HG02973 (cell line): ENCODE data around the gene IFI35.
A peak's percentile ranks its signal among the peaks of the same experiment; 100 is the strongest.
"Not testable (repeated sequence)": the region's sequence is repeated elsewhere in the genome, so short reads cannot be mapped to it uniquely, and the experiment has no call there.

Experiments
- ATAC-seq: cut with Tn5 transposase; IDR thresholded peaks from one replicate; pipeline ENCODE4 v1.9.1; 2021; ENCODE audit warnings: moderate library complexity; ENCODE audit not compliant: unreplicated experiment

IFI35 gene

DNA sequence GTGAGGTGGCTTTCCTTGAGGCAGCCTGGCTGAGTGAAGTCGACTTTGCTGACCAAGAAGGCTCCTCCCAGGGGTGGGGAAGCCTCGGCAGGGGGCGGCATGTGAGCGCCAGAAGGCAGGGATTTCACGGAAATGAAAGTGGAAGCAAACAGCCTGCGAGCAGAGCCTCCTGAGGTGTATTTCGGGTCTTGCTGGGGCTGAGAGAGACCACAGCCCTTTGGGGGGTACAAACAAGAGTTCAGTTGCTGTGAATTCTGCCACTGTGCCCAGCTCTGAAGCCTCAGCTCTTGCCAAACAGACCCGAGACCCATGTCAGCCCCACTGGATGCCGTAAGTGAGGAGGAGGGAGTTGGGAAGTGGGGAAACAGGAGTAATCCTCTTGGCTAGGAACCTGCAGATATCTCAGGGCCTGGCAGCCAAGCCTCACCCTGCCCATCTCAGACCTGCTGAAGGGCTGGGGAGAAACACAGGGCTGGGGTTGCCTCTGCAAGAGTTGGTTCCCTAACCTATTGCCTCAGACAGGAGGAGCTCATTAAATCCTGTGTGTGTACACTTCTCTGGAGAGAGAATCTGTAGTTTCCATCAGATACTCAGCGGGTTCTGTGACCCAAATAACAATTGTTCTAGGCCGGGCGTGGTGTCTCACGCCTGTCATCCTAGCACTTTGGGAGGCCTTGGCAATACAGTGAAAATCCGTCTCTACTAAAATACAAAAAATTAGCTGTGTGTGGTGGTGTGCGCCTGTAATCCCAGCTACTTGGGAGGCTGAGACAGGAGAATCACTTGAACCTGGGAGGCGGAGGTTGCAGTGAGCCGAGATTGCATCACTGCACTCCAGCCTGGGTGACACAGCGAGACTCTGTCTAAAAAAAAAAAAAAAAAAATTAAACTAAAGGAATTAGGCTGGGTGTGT lies at the start of gene IFI35:
TSS of gene IFI35 (plus strand) at position 146 of the 913 bp plus-strand sequence. CDS start at position 310, 164 bp downstream.
- no peak for ATAC-seq

DNA sequence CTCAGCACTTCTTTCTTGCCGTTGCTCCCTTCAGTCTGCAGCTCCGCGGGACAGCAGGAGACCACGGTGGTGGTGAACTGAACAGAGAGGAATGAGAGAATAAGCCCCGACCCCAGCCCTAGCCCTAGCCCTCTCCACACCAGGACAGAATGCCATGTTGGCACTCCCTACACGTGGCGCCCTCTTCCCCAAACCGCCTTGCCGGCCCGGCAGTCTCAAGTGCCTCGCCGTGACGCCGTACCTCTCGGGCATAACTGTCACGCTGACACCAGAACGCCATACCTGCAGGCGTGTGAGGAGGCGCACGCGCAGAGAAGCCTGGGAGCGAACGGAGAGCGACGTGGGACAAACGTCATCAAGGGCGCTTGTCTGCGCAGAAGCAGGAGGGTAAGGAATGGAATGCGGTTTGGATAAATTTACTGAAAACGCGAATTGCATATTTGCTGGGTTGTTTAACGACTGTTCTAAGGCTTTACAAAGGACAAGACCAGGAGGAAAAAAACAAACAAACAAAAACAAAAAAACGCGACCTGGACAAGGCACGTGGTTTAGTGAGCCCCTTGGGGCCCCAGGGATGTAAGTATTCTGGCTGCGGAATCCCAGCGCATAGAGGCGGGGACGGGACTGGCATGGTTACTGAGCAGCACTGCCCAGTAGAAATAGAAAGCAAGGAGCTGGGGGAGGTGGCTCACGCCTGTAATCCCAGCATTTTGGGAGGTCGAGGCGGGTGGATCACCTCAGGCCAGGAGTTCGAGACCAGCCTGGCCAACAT lies 42.2 kb upstream of the IFI35 start, which contains the start of gene AARSD1:
TSS of gene AARSD1 (minus strand) at position 294 of the 772 bp plus-strand sequence. CDS start at position 280, 14 bp downstream.
- ATAC-seq = peak; percentile 73

DNA sequence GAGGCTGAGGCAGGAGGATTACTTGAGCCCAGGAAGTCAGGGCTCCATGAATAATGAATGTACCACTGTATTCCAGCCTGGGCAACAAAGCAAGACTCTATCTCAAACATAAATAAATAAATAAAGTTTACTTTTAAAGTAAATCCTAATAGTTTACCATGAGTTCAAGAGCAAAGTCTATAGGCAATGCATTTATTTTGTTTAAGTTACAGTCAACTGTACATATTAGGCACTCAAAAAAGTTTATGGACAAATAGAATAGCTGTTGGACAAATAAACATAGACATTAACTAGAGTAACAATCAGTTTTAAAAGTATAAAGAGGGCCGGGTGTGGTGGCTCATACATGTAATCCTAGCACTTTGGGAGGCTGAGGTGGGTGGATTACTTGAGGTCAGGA lies 38.7 kb upstream of the IFI35 start:
- ATAC-seq = no peak

DNA sequence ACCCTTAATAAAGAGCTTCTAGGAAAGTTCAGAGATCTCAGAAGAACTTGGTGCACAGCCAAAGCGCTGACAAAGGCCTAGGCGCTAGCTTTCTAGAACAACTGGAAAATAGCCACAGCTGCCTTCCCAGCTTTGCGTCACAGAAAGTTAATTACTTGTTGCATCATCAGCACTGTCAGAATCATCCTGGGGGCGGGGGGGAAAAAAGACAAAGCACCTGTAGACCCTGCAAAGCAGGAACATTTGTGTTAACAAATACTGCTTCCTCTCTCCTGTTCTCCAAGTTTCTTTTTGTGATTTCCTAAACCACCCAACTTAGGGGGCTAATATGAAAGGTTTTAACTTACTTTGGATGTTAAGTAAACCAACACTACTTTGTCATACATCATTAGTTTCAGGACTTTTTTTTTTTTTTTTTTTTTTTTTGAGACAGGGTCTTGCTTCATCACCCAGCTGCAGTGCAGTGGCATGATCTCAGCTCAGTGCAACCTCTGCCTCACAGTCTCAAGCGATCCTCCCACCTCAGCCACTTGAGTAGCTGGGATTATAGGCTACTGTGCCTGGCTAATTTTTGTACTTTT lies 37.5 kb upstream of the IFI35 start:
- ATAC-seq = no peak

DNA sequence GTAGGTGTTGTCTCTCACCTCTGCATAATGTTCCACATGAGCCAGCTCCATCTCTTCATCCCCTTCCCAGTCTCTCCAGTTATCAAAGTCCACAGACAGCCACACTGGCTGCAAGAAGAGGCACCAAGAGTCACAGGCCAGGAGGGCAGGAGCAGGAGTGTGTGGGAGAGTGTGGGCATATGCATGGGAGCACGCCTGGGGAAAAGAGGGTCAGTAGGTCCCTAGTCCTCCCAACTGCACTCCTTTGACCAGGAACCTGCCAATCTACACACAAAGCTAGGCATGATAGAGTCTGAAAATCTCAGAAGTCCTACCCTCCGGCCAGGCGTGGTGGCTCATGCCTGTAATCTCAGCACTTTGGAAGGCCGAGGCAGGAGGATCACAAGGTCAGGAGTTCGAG lies 35.0 kb upstream of the IFI35 start:
- ATAC-seq = no peak

DNA sequence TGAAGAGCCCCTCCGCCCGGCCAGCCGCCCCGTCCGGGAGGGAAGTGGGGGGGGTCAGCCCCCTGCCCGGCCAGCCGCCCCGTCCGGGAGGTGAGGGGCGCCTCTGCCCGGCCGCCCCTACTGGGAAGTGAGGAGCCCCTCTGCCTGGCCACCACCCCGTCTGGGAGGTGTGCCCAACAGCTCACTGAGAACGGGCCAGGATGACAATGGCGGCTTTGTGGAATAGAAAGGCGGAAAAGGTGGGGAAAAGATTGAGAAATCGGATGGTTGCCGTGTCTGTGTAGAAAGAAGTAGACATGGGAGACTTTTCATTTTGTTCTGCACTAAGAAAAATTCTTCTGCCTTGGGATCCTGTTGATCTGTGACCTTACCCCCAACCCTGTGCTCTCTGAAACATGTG lies 33.3 kb upstream of the IFI35 start:
- not testable (repeated sequence) for ATAC-seq

DNA sequence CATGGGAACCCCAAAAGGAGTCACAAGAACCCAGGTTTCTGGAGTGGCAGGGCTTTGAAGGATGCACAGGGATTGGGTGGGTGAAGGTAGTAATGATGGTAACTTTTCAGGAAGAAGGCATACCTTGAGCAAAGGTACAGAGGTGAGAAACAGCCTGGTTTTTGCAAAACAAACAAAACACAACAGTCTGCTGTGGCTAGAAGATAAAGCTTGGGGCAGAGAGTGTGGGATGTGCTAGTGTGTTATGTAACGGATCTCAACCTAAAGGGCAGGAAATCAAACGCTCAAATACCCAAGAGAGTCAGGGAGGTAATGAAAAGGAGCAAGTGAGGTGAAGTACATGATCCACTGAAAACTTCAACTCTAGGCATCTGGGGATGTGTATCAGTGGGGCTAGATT lies 31.3 kb upstream of the IFI35 start:
- ATAC-seq = no peak

DNA sequence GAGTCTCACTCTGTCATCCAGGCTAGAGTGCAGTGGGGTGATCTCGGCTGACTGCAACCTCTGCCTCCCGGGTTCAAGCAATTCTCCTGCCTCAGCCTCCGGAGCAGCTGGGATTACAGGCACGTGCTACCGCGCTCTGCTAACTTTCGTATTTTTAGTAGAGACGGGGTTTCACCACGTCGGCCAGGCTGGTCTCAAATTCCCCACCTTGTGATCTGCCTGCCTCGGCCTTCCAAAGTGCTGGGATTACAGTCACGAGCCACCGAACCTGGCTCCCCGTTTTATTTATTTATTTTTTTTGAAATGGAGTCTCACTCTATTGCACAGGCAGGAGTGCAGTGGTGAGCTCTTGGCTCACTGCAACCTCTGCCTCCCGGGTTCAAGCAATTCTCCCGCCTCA lies 30.9 kb upstream of the IFI35 start:
- not testable (repeated sequence) for ATAC-seq

DNA sequence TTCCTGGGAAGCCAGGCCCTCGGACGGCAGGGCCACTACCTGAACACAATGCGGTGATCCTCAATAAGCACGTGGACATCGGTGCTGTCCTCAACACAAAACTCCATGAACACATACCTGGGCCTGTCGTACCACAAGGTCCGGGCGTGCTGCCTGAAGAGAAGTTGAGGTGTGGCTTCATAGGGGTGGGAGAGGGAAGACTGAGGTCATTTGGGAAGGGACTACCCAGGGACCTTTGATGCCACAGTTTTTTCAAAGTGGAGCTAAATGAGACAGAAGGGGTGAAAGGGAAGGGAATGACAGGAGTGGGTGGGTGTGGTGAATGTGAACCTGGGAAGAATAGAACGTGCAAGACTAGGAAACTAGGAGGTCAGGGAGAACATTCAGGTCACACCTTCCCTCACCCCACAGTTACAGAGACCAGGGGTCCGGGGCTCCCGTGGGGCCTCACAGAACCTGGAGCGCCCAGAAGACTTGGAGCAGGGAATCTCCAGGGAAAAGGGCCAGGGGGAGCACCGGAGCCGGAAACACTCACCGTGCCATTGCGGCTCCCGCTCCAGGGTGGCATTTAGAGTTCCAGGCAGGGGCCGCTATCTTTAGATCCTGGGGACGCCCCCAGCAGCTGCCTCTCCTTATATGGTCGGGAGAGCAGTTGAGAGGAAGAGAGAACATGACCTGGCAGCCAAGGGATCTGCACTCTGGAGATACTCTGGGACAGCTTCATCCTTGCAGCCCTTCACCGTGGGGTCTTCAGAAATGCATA lies 26.9 kb upstream of the IFI35 start, which contains the start of gene PTGES3L:
TSS of gene PTGES3L (minus strand) at position 570 of the 763 bp plus-strand sequence. CDS start at position 543, 27 bp downstream.
- ATAC-seq = no peak

DNA sequence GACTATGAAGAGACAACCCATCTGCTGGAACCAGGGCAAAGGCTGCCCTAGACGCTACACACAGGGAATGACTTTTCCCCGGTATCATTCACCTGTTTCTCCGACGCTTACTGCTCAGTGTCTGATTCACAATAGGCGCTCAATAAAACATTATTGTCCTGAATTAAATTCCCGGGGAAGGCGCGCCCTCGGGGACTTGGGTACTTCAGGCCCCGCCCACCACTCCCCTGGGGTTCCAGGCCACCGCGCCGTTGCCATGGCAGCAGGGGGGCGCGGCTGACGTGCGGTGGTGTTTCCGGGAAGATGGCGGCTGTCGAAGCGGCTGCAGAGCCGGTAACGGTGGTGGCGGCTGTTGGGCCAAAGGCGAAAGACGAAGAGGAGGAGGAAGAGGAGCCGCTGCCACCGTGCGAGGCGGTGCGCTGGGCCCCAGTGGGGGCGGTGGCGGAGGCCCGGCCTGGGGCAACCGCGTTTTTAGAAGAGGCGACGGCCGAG lies 26.3 kb upstream of the IFI35 start, which contains the start of gene RUNDC1:
TSS of gene RUNDC1 (plus strand) at position 292 of the 492 bp plus-strand sequence. CDS start at position 304, 12 bp downstream.
- ATAC-seq = peak; percentile 58

DNA sequence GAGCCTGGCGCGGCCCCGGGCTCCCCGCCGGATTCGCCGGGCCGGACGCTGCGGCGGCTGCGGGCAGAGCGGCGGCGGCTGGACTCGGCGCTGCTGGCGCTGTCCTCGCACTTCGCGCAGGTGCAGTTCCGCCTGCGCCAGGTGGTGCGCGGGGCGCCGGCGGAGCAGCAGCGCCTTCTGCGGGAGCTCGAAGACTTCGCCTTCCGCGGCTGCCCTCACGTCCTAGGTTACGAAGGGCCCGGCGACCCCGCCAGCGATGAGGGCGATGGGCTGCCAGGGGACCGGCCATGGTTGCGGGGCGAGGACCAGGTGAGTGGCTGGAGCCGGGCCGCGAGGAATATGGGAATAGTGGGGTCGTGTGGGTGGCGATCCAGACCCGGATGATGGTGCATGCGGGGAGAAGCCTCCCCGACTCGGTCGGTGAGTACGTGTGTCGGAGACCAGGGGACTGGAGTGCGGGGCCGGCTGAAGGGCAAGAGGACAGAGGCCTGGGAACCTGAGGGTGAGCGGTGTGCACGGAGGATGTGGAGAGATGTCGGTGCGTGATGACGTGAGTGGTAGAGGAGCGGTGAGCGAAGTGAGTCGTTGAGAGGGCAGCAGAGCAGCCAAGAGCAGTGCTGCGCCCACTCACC lies 25.7 kb upstream of the IFI35 start:
- peak; percentile 31 for ATAC-seq

DNA sequence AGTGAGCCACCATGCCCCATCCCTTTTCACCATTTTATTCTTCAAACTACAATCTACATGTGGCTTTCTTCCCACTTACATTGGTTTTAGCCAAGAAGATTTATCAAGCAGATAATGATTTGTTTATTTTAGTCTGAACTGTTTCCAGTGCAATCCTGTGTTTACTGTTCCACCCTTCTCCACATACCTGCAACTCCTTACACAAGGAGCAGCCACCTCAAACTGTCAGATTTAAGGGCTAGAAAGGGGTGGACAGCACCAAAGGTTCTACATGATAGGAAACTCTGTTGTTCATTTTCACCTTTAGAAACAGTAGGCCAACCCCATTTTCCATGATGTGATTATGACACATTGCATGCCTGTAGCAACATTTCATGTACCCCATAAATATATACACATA lies 24.3 kb upstream of the IFI35 start:
- ATAC-seq = no peak

DNA sequence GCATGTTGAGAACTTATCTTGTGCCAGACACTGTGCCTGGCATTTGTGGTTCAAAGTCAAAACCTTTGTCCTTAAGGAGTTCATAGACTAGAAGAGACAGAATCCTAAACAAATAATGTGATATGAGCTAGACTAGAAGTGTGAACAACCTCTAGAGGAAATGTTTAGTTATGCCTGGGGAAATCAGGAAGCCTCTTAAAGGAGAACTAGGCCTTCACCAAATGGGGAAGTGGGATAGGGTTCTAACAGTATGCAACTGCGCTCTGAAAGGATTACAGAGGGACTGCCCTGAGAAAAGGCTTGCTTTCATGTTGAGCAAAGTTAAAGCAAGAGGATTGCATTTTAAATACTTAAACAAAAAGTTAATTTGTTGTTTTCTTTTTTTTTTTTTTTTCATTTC lies 21.4 kb upstream of the IFI35 start:
- peak; percentile 43 for ATAC-seq

DNA sequence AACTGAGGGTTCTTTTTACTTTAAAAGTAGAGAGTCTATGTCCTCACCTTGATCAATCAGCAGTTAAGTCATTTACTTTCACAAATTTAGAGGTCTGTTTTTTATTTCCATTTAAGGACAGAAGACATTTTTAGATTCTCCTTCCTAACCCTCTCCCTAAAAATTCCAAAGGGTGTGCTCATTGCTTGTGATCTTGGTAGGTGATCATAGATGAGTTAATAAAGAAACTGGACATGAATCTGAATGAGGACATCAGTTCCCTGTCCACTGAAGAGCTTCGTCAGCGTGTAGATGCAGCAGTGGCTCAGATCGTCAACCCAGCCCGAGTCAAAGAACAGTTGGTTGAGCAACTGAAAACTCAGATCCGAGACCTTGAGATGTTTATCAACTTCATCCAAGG lies 17.4 kb upstream of the IFI35 start:
- no peak for ATAC-seq

DNA sequence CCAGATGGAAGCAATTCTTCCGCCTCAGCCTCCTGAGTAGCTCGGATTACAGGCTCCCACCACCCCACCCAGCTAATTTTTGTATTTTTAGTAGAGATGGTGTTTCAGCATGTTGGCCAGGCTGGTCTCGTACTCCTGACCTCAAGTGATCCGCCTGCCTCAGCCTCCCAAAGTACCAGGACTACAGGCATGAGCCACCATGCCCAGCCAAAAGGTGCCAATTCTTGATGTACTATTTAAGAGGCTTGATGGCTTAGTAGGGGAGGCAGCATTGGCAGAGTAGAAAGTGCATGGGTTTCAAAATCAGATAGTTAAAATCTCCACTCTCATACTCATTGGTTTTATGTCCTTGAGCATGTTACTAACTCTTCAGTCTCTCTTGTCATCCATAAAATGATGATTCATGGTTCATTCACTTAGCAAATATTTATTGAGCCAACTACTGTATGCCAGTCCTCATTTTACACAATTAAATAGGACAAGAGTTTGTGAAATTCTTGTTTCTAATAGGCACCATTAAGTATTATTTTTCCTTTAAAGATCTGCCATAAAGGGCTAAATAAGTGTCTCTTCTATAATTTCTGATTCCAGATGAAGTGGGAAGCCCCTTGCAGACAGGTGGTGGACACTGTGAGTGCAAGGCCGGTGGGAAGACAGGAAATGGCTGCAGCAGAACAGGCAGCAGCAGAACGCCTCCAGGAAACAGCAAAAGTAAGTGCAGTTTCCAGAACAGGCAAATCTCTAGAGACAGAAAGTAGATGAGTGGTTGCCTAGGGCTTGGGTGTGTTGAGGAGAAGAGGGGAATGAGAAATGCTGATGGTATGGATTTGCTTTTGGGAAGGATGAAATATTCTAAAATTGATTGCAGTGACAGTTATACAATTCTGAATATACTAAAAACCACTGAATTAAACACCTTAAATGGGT lies 16.6 kb upstream of the IFI35 start:
- ATAC-seq = no peak

DNA sequence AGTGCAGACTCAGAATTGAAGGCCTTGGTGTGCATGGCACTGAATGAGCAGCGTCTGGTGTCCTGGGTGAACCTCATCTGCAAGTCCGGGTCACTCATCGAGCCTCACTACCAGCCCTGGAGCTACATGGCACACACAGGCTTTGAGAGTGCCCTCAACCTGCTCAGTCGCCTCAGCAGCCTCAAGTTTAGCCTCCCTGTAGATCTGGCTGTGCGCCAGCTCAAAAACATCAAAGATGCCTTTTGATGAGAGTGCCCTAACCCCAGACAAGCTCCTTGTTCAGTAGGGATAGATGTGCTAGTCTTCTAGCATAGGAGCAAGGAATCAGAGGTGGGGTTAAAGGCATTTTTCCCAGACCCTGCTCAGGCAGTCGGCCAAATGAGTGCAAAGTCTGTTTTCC lies 15.1 kb upstream of the IFI35 start:
- ATAC-seq = no peak

DNA sequence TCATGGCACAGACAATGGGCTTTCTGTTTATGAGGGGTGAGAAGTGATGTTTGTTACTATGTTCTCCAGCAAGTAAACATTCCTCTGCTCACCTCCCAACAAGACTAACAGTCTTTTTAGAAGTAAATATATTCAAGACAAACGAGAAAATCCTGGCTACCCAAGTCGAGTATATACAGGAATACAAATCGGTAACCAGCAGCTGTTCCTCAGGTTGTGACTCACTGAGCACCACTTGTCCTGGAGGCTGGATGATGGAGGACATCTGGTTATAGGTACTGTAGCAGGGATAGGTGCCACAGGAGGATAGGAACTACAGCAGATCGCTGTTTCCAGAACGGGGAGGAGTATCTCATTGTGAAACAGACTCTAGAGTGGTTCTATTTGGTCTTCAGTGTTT lies 13.7 kb upstream of the IFI35 start:
- no peak for ATAC-seq

DNA sequence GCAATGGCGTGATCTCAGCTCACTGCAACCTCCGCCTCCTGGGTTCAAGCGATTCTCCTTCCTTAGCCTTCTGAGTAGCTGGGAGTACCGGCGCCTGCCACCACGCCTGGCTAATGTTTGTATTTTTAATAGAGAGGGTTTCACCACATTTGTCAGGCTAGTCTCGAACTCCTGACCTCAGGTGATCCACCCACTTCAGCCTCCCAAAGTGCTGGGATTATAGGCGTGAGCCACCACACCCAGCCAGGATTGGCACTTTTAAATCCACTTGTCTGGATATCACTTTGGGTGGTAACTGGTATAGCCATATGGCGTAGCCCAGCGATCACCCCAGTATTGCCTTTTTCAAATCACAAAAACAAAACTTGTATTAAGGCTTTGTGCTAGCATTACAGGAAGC lies 12.7 kb upstream of the IFI35 start:
- ATAC-seq = not testable (repeated sequence)
